Sigmoid colon (tissue), 7 donors: ENCODE measurements around the gene CRIP2. TPM values are rescaled to one million over a fixed set of nuclear protein-coding genes. Genes with fewer than 3 reads are reported as not detected.

Experiments used
- DNase-seq: peaks from one replicate; pipeline ENCODE4 v3.0.0-alpha.2; 2019
- H3K27ac ChIP-seq, 4 donors: fragments of 200-600 bp; sonication (generic); one replicate each; pipeline ENCODE4 v1.5.1; 2016 to 2019; ENCODE audit warnings: mild to moderate bottlenecking in 1 of 4
- H3K27me3 ChIP-seq, 3 donors: fragments of 200-600 bp; sonication (generic); one replicate each; pipeline ENCODE4 v1.5.1; 2019; ENCODE audit warnings: mild to moderate bottlenecking in 1 of 3
- H3K36me3 ChIP-seq, 4 donors: fragments of 200-600 bp; sonication (generic); one replicate each; pipeline ENCODE4 v1.5.1; 2016 to 2019
- H3K4me1 ChIP-seq, 4 donors: fragments of 200-600 bp; sonication (generic); one replicate each; pipeline ENCODE4 v1.5.1; 2017 to 2019
- H3K4me3 ChIP-seq, 4 donors: fragments of 200-600 bp; sonication (generic); one replicate each; pipeline ENCODE4 v1.5.1; 2017 to 2019; ENCODE audit warnings: mild to moderate bottlenecking in 2 of 4, moderate library complexity in 1 of 4
- H3K9me3 ChIP-seq, 4 donors: fragments of 200-600 bp in 3 of 4; sonication (generic) in 3 of 4; one replicate each; pipeline versions ENCODE4 v1.5.1 to v1.6.1; 2013 to 2019
- EP300 ChIP-seq, 4 donors: sonication (generic); formaldehyde crosslinking; IDR thresholded peaks; one replicate each; pipeline ENCODE4 v1.6.1; 2017; ENCODE audit warnings: antibody characterized with exemption in 4 of 4
- POLR2A ChIP-seq, 2 donors: fragments of 450-650 bp; IDR thresholded peaks; one replicate each; pipeline ENCODE4 v1.6.1; 2016; ENCODE audit warnings: antibody characterized with exemption in 2 of 2, mild to moderate bottlenecking in 2 of 2, moderate library complexity in 2 of 2
- POLR2AphosphoS5 ChIP-seq, 4 donors: sonication (generic); formaldehyde crosslinking; IDR thresholded peaks; one replicate each; pipeline ENCODE4 v1.6.1; 2017; ENCODE audit warnings: antibody characterized with exemption in 4 of 4
- whole genome bisulfite sequencing, 2 donors: extraction: QIAGEN DNeasy Blood & Tissue Kit; methylation state at CpG; one replicate each; pipeline ENCODE4 v1.1.7; 2013; 5-methylcytosine and 5-hydroxymethylcytosine counted together
- intact Hi-C: fragments of 100-400 bp; cut with DNase I; formaldehyde crosslinking; loops from one replicate; pipeline ENCODE4 v1.15.1; 2023
- polyA plus RNA-seq, 3 donors: library from polyadenylated mRNA; stranded (reverse); fragments of 200-250 nt; gene quantifications; one replicate each; pipeline ENCODE4 v1.2.3, GENCODE V29; 2013
- total RNA-seq, 4 donors: library from RNA; depleted of rRNA; stranded (reverse); fragments of >200 nt; gene quantifications; one replicate each; pipeline ENCODE4 v1.1.0, GENCODE V29; 2016
- TF ChIP-seq, protein P1 (sequence below), 4 experiments: fragments of 450-650 bp in 3 of 4; fragments of 200-600 bp in 1 of 4; IDR thresholded peaks; one replicate each; pipeline ENCODE4 v1.5.1; 2016 to 2019; ENCODE audit warnings: antibody characterized with exemption in 4 of 4, mild to moderate bottlenecking in 3 of 4, moderate library complexity in 2 of 4
- donor health status: healthy with polysubstance abuse.
- donor health status: Bipolar disorder and iron deficiency.
- donor health status: healthy.

CRIP2 gene
- total and polyA plus RNA-seq, 7 donors: 13.6 to 79.5 (median 50.0) TPM

DNA sequence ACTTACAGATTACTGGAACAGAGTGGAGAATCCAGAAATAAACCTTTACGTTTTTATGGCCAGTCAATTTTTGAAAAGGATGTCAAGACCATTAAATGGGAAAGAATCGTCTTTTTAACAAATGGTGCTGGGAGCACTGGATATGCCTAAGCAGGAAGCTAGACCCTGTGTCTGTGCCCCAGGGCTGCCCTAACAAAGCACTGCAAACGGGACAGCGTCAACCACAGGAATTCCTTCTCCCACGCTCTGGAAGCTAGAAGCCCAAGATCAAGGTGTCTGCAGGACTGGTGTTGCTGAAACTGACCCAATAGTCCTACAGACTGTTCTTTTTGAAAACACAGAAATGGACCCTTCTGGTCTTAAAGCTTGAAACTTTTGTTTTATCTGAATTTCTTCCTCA is 42.5 kb downstream of the CRIP2 start:
- no peak for TF ChIP-seq EP300 (IDR thresholded peaks at IDR 0.05)
- TF ChIP-seq, protein P1, sequence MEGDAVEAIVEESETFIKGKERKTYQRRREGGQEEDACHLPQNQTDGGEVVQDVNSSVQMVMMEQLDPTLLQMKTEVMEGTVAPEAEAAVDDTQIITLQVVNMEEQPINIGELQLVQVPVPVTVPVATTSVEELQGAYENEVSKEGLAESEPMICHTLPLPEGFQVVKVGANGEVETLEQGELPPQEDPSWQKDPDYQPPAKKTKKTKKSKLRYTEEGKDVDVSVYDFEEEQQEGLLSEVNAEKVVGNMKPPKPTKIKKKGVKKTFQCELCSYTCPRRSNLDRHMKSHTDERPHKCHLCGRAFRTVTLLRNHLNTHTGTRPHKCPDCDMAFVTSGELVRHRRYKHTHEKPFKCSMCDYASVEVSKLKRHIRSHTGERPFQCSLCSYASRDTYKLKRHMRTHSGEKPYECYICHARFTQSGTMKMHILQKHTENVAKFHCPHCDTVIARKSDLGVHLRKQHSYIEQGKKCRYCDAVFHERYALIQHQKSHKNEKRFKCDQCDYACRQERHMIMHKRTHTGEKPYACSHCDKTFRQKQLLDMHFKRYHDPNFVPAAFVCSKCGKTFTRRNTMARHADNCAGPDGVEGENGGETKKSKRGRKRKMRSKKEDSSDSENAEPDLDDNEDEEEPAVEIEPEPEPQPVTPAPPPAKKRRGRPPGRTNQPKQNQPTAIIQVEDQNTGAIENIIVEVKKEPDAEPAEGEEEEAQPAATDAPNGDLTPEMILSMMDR (IDR thresholded peaks at IDR 0.05): no peak
- TF ChIP-seq POLR2A (IDR thresholded peaks at IDR 0.05): no peak
- TF ChIP-seq POLR2AphosphoS5 (IDR thresholded peaks at IDR 0.05): no peak
- Histone ChIP-seq H3K9me3 (no peaks in the 10 kb centered on the region), H3K4me3 (no peak overlapping the region), H3K36me3 (no peaks in the 10 kb centered on the region), H3K27ac (no peak overlapping the region), H3K27me3 (peaks cover 0 to 13% (median 6%) of the 10 kb centered on the region in 3 donors), H3K4me1 (no peaks in the 10 kb centered on the region)
- intact Hi-C loops: no loop called here
- DNase-seq: no peak
- WGBS, 2 donors: 57 to 60% methylated on average over 5 of the region's 5 CpGs

DNA sequence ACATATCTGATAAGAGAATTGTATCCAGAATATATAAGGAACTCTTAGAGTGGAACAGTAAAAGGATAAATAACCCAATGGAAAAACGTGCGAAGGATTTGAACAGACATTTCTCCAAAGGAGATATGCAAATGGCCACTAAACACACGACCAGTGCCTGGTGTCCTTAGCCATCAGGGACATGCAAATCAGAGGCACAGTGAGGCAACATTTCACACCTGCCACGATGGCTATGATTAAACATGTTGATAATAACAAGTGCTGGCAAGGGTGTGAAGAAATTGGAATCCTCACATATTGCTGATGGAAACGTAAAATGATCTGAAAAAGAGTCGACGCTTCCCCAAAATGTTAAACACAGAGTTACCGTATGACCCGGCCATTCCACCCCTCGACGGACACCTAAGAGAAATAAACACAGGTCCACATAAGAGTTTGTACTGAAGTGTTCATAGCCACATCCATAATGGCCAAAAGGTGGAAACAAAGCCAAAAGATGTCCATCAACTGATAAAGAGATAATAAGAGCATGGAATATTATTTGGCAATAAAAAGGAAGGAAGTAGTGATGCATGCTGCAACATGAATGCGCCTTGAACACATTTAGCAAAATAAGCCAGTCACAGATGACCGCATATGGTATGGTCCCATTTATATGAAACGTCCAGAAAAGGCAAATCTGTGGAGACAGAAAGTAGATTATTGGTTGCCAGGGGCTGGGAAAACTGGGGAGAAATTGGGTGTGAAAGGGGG is 45.5 kb downstream of the CRIP2 start:
- TF ChIP-seq POLR2AphosphoS5 (IDR thresholded peaks at IDR 0.05) (no peak), POLR2A (IDR thresholded peaks at IDR 0.05) (no peak), EP300 (IDR thresholded peaks at IDR 0.05) (no peak)
- TF ChIP-seq, protein P1 (IDR thresholded peaks at IDR 0.05): no peak
- Histone ChIP-seq H3K27me3 (no peaks in the 10 kb centered on the region), H3K27ac (no peak overlapping the region), H3K36me3 (no peaks in the 10 kb centered on the region), H3K4me3 (no peak overlapping the region), H3K4me1 (no peaks in the 10 kb centered on the region), H3K9me3 (no peaks in the 10 kb centered on the region)
- DNase-seq: no peak
- intact Hi-C loops: loop anchor here (10.0 kb wide), 2 partner anchors 45 to 315 kb away; partner anchors contain the start of gene CRIP2
- 70 to 72% methylated on average over 14 of the region's 14 CpGs for WGBS, 2 donors

DNA sequence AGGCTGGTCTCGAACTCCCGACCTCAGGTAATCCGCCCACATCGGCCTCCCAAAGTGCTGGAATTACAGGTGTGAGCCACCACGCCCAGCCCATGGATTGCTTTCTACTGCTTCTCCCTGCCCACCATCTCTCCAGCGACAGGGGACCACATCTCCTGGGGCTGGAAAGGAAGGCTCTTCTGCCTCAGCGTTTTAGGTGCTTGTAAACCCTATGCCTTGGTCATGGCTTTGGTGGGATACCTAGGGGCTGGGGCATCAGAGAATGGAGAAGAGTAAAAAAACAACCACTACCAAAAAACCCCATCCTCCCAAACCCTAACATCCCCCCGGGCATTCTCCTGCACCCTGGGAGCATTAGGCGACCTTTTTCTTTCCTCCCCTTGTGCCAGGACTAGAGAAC is 50.7 kb downstream of the CRIP2 start:
- peaks cover 0 to 19% (median 18%) of the 10 kb centered on the region in 3 donors for H3K27me3 ChIP-seq
- H3K27ac ChIP-seq: peak overlapping the region in 2 of 4 donors; percentile 45 to 54
- TF ChIP-seq EP300 (IDR thresholded peaks at IDR 0.05) (no peak), POLR2A (IDR thresholded peaks at IDR 0.05) (no peak), POLR2AphosphoS5 (IDR thresholded peaks at IDR 0.05) (no peak)
- TF ChIP-seq, protein P1 (IDR thresholded peaks at IDR 0.05): no peak
- no peaks in the 10 kb centered on the region for H3K36me3 ChIP-seq
- H3K9me3 ChIP-seq: no peaks in the 10 kb centered on the region
- H3K4me3 ChIP-seq: no peak overlapping the region
- peaks cover 0 to 38% (median 32%) of the 10 kb centered on the region in 4 donors for H3K4me1 ChIP-seq
- intact Hi-C loops: loop anchor here (5.0 to 10.0 kb wide), 3 partner anchors 51 to 321 kb away; partner anchors contain the start of gene CRIP2
- no peak for DNase-seq
- WGBS, 2 donors: 73 to 89% methylated on average over 9 of the region's 9 CpGs

DNA sequence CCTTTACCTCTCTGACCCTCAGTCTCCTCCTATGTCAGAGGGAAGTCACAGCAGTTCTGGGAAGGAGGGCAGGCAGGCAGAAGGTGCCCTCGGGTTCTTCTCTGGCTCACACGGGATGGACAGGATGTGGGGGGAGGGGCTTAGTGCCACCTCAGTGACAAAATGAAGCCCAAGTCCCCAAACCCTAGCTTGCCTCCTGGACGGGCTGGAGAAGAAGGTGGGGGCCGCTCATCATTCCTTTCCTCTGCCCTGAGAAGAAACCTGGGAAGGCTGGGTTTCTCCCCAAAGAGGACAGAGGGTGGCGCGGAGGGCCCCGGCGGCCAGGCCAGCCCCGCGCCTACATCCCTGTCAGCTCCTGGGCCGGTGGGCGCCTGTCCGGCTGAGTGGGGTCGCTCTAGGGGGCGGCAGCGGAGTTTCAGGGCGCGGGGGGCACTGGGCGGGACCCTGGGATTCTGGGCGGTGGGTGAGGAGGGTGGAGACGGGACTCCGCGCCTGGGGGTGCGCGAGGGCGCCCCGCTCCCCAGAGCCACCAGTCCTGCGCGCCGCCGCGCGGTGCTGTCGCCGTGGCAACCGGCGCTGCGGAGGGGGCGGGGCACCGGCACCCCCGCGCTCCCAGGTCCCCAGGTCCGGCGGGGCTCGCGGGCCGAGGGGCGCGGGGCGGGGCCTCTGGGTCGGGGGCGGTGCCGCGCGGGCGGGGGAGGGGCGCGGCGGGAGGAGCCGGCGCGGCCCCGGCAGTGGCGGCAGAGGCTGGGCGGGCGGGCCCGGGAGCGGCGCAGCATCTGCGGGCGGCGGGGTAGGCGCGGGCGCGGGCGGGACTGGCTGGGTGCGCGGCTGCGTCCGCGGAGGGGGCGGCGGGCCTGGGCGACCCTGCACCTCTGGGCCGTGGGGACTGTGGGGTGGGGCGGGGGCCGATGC is 51.5 kb downstream of the CRIP2 start, which contains the start of gene TMEM121:
Gene TMEM121, plus strand, starts transcription at position 723 of the 915 bp plus-strand sequence. CDS start 2,252 bp downstream, outside the sequence.
- Histone ChIP-seq H3K27me3 (peaks cover 0 to 21% (median 19%) of the 10 kb centered on the region in 3 donors), H3K36me3 (no peaks in the 10 kb centered on the region), H3K4me3 (peak within 1 kb of the TSS; percentile 57 to 75 (median 62)), H3K4me1 (peaks cover 0 to 38% (median 32%) of the 10 kb centered on the region in 4 donors), H3K27ac (peak within 1 kb of the TSS; percentile 45 to 57 (median 50)), H3K9me3 (no peaks in the 10 kb centered on the region)
- WGBS, 2 donors: 2% methylated on average over 88 of the region's 88 CpGs
- TF ChIP-seq POLR2AphosphoS5 (IDR thresholded peaks at IDR 0.05) (no peak), EP300 (IDR thresholded peaks at IDR 0.05) (no peak), POLR2A (IDR thresholded peaks at IDR 0.05) (no peak)
- TF ChIP-seq, protein P1 (IDR thresholded peaks at IDR 0.05): no peak
- intact Hi-C loops: loop anchor here (5.0 to 10.0 kb wide), 3 partner anchors 51 to 321 kb away; partner anchors contain the start of gene CRIP2
- DNase-seq: no peak
